ENCODE measurements around the gene SLC25A26. TPM values are rescaled to one million over a fixed set of nuclear protein-coding genes. Genes with fewer than 3 reads are reported as not detected.
"Not testable (repeated sequence)": the region's sequence is repeated elsewhere in the genome, so short reads cannot be mapped to it uniquely, and the experiment has no call there.

SLC25A26 gene
- total and polyA plus RNA-seq, 4 donors, result 19.8 to 23.4 (median 22.5) TPM

DNA sequence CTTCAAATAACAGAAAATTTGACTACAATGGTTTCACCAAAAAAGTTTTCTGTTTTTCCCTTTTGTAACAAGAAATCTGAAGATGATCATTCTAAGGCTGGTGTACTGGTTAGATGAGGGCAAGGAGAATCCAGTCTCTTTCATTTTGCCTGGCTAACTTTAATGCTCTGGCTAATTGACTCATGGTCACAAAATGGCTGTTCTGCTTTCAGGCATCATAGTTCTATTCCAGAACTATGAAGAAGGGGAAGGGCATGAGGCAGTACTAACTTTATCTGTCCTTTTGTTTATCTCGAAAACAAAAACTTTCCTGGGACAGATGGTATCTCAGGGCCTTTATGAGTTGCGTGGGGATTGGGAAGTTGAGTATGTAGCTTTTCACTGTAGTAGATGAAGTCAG lies 50.4 kb downstream of the SLC25A26 start:
- Histone ChIP-seq H3K4me1 (ENCODE audit: control insufficient read depth, insufficient read depth, low read length) (no peaks in the 10 kb centered on the region), H3K27me3 (ENCODE audit: control insufficient read depth, insufficient read depth, low read length) (no peaks in the 10 kb centered on the region), H3K36me3 (ENCODE audit: control insufficient read depth, insufficient read depth, low read length) (no peaks in the 10 kb centered on the region), H3K4me3 (ENCODE audit: low read depth, low read length) (no peak overlapping the region), H3K27ac (ENCODE audit: low read depth, low read length) (no peak overlapping the region), H3K9me3 (ENCODE audit: control insufficient read depth, insufficient read depth, low read length) (no peaks in the 10 kb centered on the region)
- WGBS (ENCODE audit: insufficient coverage), result no CpG with 5 or more reads among the region's 2 CpGs
- no peak for DNase-seq (ENCODE audit: low read depth in 4 of 6, low spot score in 6 of 6)

DNA sequence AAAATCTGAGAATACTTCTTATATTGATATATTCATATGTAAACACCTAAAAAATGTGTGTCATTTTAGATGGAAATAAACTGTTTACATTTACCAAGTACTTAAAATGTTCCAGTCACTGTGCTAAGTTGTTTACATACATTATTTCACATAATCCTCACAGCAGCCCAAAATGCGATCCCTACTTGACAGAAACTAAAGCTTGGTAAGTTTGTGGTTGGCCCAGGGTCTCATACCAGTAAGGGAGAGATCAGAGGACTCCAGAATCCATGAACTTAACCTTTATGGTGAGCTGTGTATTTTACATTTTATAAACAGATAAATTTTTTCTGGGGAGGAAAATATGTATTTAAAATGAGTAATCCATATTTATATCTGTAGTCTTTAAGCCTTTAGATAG lies 51.2 kb downstream of the SLC25A26 start:
- WGBS (ENCODE audit: insufficient coverage), result no CpG with 5 or more reads among the region's 1 CpG
- H3K4me1 ChIP-seq (ENCODE audit: control insufficient read depth, insufficient read depth, low read length), result no peaks in the 10 kb centered on the region
- no peaks in the 10 kb centered on the region for H3K9me3 ChIP-seq (ENCODE audit: control insufficient read depth, insufficient read depth, low read length)
- no peak for DNase-seq (ENCODE audit: low read depth in 4 of 6, low spot score in 6 of 6)
- H3K36me3 ChIP-seq (ENCODE audit: control insufficient read depth, insufficient read depth, low read length), result no peaks in the 10 kb centered on the region
- H3K27me3 ChIP-seq (ENCODE audit: control insufficient read depth, insufficient read depth, low read length), result no peaks in the 10 kb centered on the region
- H3K27ac ChIP-seq (ENCODE audit: low read depth, low read length), result no peak overlapping the region
- H3K4me3 ChIP-seq (ENCODE audit: low read depth, low read length), result no peak overlapping the region

DNA sequence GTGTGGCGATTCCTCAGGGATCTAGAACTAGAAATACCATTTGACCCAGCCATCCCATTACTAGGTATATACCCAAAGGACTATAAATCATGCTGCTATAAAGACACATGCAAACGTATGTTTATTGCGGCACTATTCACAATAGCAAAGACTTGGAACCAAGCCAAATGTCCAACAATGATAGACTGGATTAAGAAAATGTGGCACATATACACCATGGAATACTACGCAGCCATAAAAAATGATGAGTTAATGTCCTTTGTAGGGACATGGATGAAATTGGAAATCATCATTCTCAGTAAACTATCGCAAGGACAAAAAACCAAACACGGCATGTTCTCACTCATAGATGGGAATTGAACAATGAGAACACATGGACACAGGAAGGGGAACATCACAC lies 54.0 kb downstream of the SLC25A26 start:
- H3K4me1 ChIP-seq (ENCODE audit: control insufficient read depth, insufficient read depth, low read length); H3K36me3 ChIP-seq (ENCODE audit: control insufficient read depth, insufficient read depth, low read length); H3K9me3 ChIP-seq (ENCODE audit: control insufficient read depth, insufficient read depth, low read length); H3K4me3 ChIP-seq (ENCODE audit: low read depth, low read length); DNase-seq (ENCODE audit: low read depth in 4 of 6, low spot score in 6 of 6); H3K27ac ChIP-seq (ENCODE audit: low read depth, low read length); H3K27me3 ChIP-seq (ENCODE audit: control insufficient read depth, insufficient read depth, low read length): not testable (repeated sequence)
- no CpG with 5 or more reads among the region's 6 CpGs for WGBS (ENCODE audit: insufficient coverage)

DNA sequence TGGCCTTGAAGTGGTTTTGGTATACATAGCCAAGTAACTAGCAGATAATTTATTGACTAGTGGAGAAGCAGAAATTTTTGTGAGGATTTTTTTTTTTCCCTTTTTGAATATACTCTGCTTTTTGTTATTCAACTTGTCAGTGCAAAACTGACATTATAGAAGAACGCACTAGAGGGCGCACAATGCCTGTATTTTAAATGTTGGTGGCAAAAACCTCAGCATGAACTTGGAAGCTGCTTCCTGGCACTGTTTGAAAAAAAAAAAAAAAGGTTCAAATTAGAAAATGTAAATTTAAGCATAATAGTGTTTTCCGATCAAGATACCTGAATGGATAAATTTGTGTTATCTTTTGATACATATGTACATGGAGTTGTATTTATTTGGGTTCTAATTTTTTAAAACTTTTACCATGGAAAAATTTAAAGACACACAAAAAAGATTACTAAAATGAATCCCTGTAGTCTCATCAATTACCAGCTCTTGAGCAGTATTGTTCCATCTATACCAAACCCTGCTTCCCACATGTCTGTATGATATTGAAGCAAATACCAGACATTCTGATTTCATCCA lies 56.0 kb downstream of the SLC25A26 start:
- no peaks in the 10 kb centered on the region for H3K4me1 ChIP-seq (ENCODE audit: control insufficient read depth, insufficient read depth, low read length)
- 0% methylated on average over 2 of the region's 3 CpGs for WGBS (ENCODE audit: insufficient coverage)
- no peak overlapping the region for H3K27ac ChIP-seq (ENCODE audit: low read depth, low read length)
- no peaks in the 10 kb centered on the region for H3K9me3 ChIP-seq (ENCODE audit: control insufficient read depth, insufficient read depth, low read length)
- H3K36me3 ChIP-seq (ENCODE audit: control insufficient read depth, insufficient read depth, low read length), result no peaks in the 10 kb centered on the region
- H3K4me3 ChIP-seq (ENCODE audit: low read depth, low read length), result no peak overlapping the region
- DNase-seq (ENCODE audit: low read depth in 4 of 6, low spot score in 6 of 6), result peak; percentile 59 to 95 (median 73)
- no peaks in the 10 kb centered on the region for H3K27me3 ChIP-seq (ENCODE audit: control insufficient read depth, insufficient read depth, low read length)

DNA sequence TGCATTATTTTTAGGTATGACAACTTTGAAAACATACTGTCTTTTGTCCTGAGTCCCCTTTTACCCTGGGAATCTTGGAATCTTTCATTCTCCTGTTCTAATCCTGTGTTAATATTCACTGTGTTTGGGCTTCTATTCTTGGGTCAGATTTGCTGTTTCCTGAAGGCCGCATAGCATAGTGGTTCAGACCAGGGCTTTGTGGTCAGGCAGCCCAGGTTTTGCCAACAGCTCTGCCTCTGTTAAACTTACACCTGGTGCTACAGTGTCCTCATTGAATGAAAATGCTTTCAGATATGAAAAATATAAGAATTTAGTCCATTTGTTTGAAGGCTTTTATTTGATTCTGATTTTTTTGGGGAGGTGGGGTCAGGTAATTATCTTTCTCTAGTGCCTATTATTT lies 58.4 kb downstream of the SLC25A26 start:
- Histone ChIP-seq H3K27ac (ENCODE audit: low read depth, low read length) (no peak overlapping the region), H3K9me3 (ENCODE audit: control insufficient read depth, insufficient read depth, low read length) (no peaks in the 10 kb centered on the region), H3K27me3 (ENCODE audit: control insufficient read depth, insufficient read depth, low read length) (no peaks in the 10 kb centered on the region), H3K4me3 (ENCODE audit: low read depth, low read length) (no peak overlapping the region), H3K36me3 (ENCODE audit: control insufficient read depth, insufficient read depth, low read length) (no peaks in the 10 kb centered on the region), H3K4me1 (ENCODE audit: control insufficient read depth, insufficient read depth, low read length) (no peaks in the 10 kb centered on the region)
- 71% methylated on average over 1 of the region's 1 CpG for WGBS (ENCODE audit: insufficient coverage)
- no peak for DNase-seq (ENCODE audit: low read depth in 4 of 6, low spot score in 6 of 6)

DNA sequence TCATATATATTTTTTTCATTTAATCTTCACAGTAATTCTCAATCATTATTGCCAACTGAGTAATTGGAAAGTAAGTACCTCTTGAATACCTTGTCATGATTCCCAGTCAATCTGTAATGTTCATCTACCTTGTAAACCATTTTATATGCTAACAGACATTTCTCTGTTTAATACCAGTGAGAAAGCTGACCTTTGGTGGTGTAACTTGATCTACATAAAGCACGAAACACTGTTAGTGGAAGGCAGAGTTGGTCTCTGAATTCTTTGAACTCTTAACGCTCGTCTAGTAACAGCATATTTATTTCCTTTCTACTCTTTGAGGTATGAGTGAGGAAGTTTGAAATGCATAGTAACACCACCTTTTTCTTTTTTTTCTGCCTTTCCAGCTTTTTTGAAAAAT lies 59.5 kb downstream of the SLC25A26 start:
- no peak overlapping the region for H3K4me3 ChIP-seq (ENCODE audit: low read depth, low read length)
- H3K27ac ChIP-seq (ENCODE audit: low read depth, low read length), result no peak overlapping the region
- DNase-seq (ENCODE audit: low read depth in 4 of 6, low spot score in 6 of 6), result no peak
- WGBS (ENCODE audit: insufficient coverage), result no CpG with 5 or more reads among the region's 3 CpGs
- no peaks in the 10 kb centered on the region for H3K9me3 ChIP-seq (ENCODE audit: control insufficient read depth, insufficient read depth, low read length)
- no peaks in the 10 kb centered on the region for H3K27me3 ChIP-seq (ENCODE audit: control insufficient read depth, insufficient read depth, low read length)
- H3K36me3 ChIP-seq (ENCODE audit: control insufficient read depth, insufficient read depth, low read length), result no peaks in the 10 kb centered on the region
- H3K4me1 ChIP-seq (ENCODE audit: control insufficient read depth, insufficient read depth, low read length), result no peaks in the 10 kb centered on the region

DNA sequence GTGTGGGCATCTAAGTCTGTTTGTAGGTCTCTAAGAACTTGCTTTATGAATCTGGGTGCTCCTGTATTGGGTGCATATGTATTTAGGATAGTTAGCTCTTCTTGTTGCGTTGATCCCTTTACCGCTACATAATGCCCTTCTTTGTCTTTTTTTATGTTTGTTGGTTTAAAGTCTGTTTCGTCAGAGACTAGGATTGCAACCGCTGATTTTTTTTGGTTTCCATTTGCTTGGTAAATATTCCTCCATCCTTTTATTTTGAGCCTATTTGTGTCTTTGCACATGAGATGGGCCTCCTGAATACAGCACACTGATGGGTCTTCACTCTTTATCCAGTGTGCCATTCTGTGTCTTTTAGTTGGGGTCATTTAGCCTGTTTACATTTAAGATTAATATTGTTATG lies 71.1 kb downstream of the SLC25A26 start:
- DNase-seq (ENCODE audit: low read depth in 4 of 6, low spot score in 6 of 6); H3K27me3 ChIP-seq (ENCODE audit: control insufficient read depth, insufficient read depth, low read length); H3K9me3 ChIP-seq (ENCODE audit: control insufficient read depth, insufficient read depth, low read length); H3K27ac ChIP-seq (ENCODE audit: low read depth, low read length); H3K4me3 ChIP-seq (ENCODE audit: low read depth, low read length); H3K4me1 ChIP-seq (ENCODE audit: control insufficient read depth, insufficient read depth, low read length); H3K36me3 ChIP-seq (ENCODE audit: control insufficient read depth, insufficient read depth, low read length): not testable (repeated sequence)
- WGBS (ENCODE audit: insufficient coverage), result no CpG with 5 or more reads among the region's 4 CpGs

DNA sequence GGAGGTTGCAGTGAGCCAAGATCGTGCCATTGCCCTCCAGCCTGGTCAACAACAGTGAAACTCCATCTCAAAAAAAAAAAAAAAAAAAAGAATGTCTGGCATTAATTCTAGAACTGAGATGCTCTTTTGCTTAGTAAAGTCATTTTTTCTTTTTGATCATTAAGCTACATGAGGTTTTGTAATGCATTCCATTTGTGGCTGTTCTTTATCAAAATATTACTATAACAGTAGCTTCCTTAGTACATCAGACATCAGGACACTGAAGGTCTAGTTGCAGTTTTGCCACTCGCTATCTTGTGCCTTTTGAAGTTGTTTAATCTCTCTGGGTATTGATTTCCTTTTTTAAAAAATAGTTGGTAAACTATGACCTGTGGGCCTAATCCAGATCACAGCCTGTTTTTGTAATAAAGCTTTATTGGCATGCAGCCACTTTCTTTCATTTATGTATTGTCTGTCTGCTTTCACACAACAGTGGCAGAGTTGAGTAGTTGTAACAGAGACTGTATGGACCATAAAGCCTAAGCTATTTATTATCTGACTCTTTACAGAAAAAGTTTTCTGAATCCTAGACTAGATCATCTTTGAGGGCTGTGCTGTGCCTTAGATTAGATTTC lies 76.6 kb downstream of the SLC25A26 start:
- no peaks in the 10 kb centered on the region for H3K9me3 ChIP-seq (ENCODE audit: control insufficient read depth, insufficient read depth, low read length)
- peak overlapping the region; percentile 52 for H3K27ac ChIP-seq (ENCODE audit: low read depth, low read length)
- H3K27me3 ChIP-seq (ENCODE audit: control insufficient read depth, insufficient read depth, low read length), result no peaks in the 10 kb centered on the region
- no peak for DNase-seq (ENCODE audit: low read depth in 4 of 6, low spot score in 6 of 6)
- no peak overlapping the region for H3K4me3 ChIP-seq (ENCODE audit: low read depth, low read length)
- peaks cover 3% of the 10 kb centered on the region for H3K4me1 ChIP-seq (ENCODE audit: control insufficient read depth, insufficient read depth, low read length)
- no peaks in the 10 kb centered on the region for H3K36me3 ChIP-seq (ENCODE audit: control insufficient read depth, insufficient read depth, low read length)
- WGBS (ENCODE audit: insufficient coverage), result no CpG with 5 or more reads among the region's 2 CpGs

DNA sequence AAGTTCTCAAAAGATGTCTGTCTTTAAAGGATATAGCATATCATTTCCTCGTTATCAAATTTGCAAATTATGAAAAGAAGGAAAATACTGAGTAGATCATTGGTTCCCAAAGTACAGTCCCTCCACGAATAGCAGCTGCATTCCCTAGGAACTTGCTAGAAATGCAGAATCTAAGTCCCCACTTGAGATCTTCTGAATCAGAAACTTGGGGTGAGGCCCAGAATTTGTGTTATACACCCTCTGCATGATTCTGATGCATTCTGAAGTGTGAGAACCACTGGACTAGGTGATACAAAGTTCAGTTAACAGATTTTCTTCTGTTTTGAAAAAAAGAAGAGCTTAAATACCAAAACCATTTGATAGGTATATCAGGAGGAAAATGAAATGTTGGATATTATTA lies 77.1 kb downstream of the SLC25A26 start:
- DNase-seq (ENCODE audit: low read depth in 4 of 6, low spot score in 6 of 6), result peak in 1 of 6 donors; percentile 22
- H3K27ac ChIP-seq (ENCODE audit: low read depth, low read length), result no peak overlapping the region
- no peaks in the 10 kb centered on the region for H3K9me3 ChIP-seq (ENCODE audit: control insufficient read depth, insufficient read depth, low read length)
- 44% methylated on average over 1 of the region's 2 CpGs for WGBS (ENCODE audit: insufficient coverage)
- no peak overlapping the region for H3K4me3 ChIP-seq (ENCODE audit: low read depth, low read length)
- H3K36me3 ChIP-seq (ENCODE audit: control insufficient read depth, insufficient read depth, low read length), result no peaks in the 10 kb centered on the region
- H3K4me1 ChIP-seq (ENCODE audit: control insufficient read depth, insufficient read depth, low read length), result peaks cover 3% of the 10 kb centered on the region
- no peaks in the 10 kb centered on the region for H3K27me3 ChIP-seq (ENCODE audit: control insufficient read depth, insufficient read depth, low read length)

DNA sequence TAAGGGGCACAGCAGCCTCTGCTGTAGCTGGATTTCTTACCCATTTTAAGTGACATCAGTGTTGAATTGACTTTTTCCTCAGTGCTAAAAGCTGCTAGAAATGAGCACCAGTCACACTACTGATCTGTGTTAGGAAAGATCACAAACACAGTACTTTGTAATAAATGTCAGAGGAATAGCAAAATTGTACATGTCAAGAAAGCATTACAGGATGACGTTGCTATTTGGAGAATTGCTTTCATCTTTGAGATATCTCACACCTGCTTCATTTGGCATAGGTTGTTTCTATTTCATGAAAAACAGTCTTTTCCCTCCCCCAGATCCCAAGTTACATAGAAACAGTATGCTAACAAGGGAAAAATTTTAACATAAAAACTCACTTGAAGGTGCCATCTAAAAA lies 77.8 kb downstream of the SLC25A26 start:
- Histone ChIP-seq H3K27ac (ENCODE audit: low read depth, low read length) (no peak overlapping the region), H3K4me3 (ENCODE audit: low read depth, low read length) (no peak overlapping the region), H3K4me1 (ENCODE audit: control insufficient read depth, insufficient read depth, low read length) (peaks cover 3% of the 10 kb centered on the region), H3K9me3 (ENCODE audit: control insufficient read depth, insufficient read depth, low read length) (no peaks in the 10 kb centered on the region), H3K36me3 (ENCODE audit: control insufficient read depth, insufficient read depth, low read length) (no peaks in the 10 kb centered on the region), H3K27me3 (ENCODE audit: control insufficient read depth, insufficient read depth, low read length) (no peaks in the 10 kb centered on the region)
- no CpG with 5 or more reads among the region's 1 CpG for WGBS (ENCODE audit: insufficient coverage)
- DNase-seq (ENCODE audit: low read depth in 4 of 6, low spot score in 6 of 6), result no peak
